HepG2 (cell line): ENCODE measurements around the gene IFT172. TPM values are rescaled to one million over a fixed set of nuclear protein-coding genes. Genes with fewer than 3 reads are reported as not detected.

Source experiments
- CBX5 ChIP-seq: sonication (generic); formaldehyde crosslinking; IDR thresholded peaks from 2 replicates; pipeline ENCODE4 v1.4.0; 2020; ENCODE audit warnings: missing genetic modification reagents, borderline replicate concordance
- FOSL2 ChIP-seq: sonication (generic); formaldehyde crosslinking; IDR thresholded peaks from 2 replicates; pipeline ENCODE4 v1.4.0; 2020; ENCODE audit warnings: missing genetic modification reagents
- FOXA3 ChIP-seq: IDR thresholded peaks from 2 replicates; pipeline ENCODE4 v1.6.1; 2016; ENCODE audit warnings: missing genetic modification reagents, missing compliant biosample characterization
- HOXA3 ChIP-seq: sonication (generic); formaldehyde crosslinking; IDR thresholded peaks from 2 replicates; pipeline ENCODE4 v1.5.0; 2020; ENCODE audit warnings: missing genetic modification reagents
- IRF2 ChIP-seq: IDR thresholded peaks from 2 replicates; pipeline ENCODE4 v1.6.1; 2018; ENCODE audit warnings: missing genetic modification reagents, missing compliant biosample characterization
- KDM3A ChIP-seq: IDR thresholded peaks from 2 replicates; pipeline ENCODE4 v1.6.1; 2018; ENCODE audit warnings: low read depth, missing compliant biosample characterization
- LBX2 ChIP-seq: sonication (generic); formaldehyde crosslinking; IDR thresholded peaks from 2 replicates; pipeline ENCODE4 v1.5.0; 2020; ENCODE audit warnings: missing genetic modification reagents, mild to moderate bottlenecking, borderline replicate concordance
- LRRFIP1 ChIP-seq: sonication (generic); formaldehyde crosslinking; conservative IDR thresholded peaks from 2 replicates; pipeline ENCODE4 v1.4.0; 2020; ENCODE audit warnings: missing genetic modification reagents
- MAZ ChIP-seq, 2 experiments: sonication (generic) in 1 of 2; formaldehyde crosslinking in 1 of 2; IDR thresholded peaks; 2 replicates each; pipeline versions ENCODE4 v1.5.0 to v1.6.1; 2012 to 2020; ENCODE audit warnings: low read depth in 2 of 2, mild to moderate bottlenecking in 2 of 2, borderline replicate concordance in 1 of 2, improper control_type of control experiment in 1 of 2, low read length in 1 of 2, missing genetic modification reagents in 1 of 2, moderate library complexity in 1 of 2
- MXD3 ChIP-seq: IDR thresholded peaks from 2 replicates; pipeline ENCODE4 v1.6.1; 2016; ENCODE audit warnings: mild to moderate bottlenecking, missing biosample characterization, missing genetic modification reagents
- PITX1 ChIP-seq: sonication (generic); formaldehyde crosslinking; IDR thresholded peaks from 2 replicates; pipeline ENCODE4 v1.5.1; 2020; ENCODE audit warnings: mild to moderate bottlenecking, missing genetic modification reagents
- REL ChIP-seq: sonication (generic); formaldehyde crosslinking; conservative IDR thresholded peaks from 2 replicates; pipeline ENCODE4 v1.8.0; 2022; ENCODE audit warnings: mild to moderate bottlenecking, missing genetic modification reagents, moderate library complexity
- SIN3A ChIP-seq: IDR thresholded peaks from 2 replicates; pipeline ENCODE4 v1.6.1; 2011; ENCODE audit warnings: low read depth, mild to moderate bottlenecking, control low read depth, low read length, borderline replicate concordance
- TGIF2 ChIP-seq: IDR thresholded peaks from 2 replicates; pipeline ENCODE4 v1.6.1; 2016; ENCODE audit warnings: control low read depth, missing compliant biosample characterization
- U2AF2 ChIP-seq: fragments of 200-400 bp; formaldehyde crosslinking; IDR thresholded peaks from 2 replicates; pipeline ENCODE4 v1.6.1; 2017; ENCODE audit warnings: low read depth, mild to moderate bottlenecking, low read length
- ZNF329 ChIP-seq: sonication (generic); formaldehyde crosslinking; IDR thresholded peaks from 2 replicates; pipeline ENCODE4 v1.9.0; 2021; ENCODE audit warnings: low read depth, mild to moderate bottlenecking, missing genetic modification reagents
- ZNF724P ChIP-seq: sonication (generic); formaldehyde crosslinking; IDR thresholded peaks from 2 replicates; pipeline ENCODE4 v1.8.0; 2022; ENCODE audit warnings: missing genetic modification reagents, borderline replicate concordance
- ZNF737 ChIP-seq: sonication (generic); formaldehyde crosslinking; IDR thresholded peaks from 2 replicates; pipeline ENCODE4 v1.5.0; 2020; ENCODE audit warnings: missing genetic modification reagents, mild to moderate bottlenecking, borderline replicate concordance
- ZNF784 ChIP-seq: sonication (generic); formaldehyde crosslinking; IDR thresholded peaks from 2 replicates; pipeline ENCODE4 v1.5.1; 2020; ENCODE audit warnings: missing genetic modification reagents, mild to moderate bottlenecking, borderline replicate concordance
- ZNF883 ChIP-seq: sonication (generic); formaldehyde crosslinking; IDR thresholded peaks from 2 replicates; pipeline ENCODE4 v1.5.1; 2020; ENCODE audit warnings: mild to moderate bottlenecking, missing genetic modification reagents; ENCODE audit errors: not compliant biosample characterization
- ZUFSP ChIP-seq: sonication (generic); formaldehyde crosslinking; IDR thresholded peaks from 2 replicates; pipeline ENCODE4 v1.9.0; 2021; ENCODE audit warnings: missing genetic modification reagents, mild to moderate bottlenecking, borderline replicate concordance
- polyA plus RNA-seq, 8 experiments: library from polyadenylated mRNA; depleted of rRNA in 3 of 8; stranded (reverse) in 7 of 8; unstranded in 1 of 8; fragments of >200 nt; fragmentation: Illumina TruSeq in 4 of 8; extraction: Trizol in 4 of 8; gene quantifications; 2 replicates each; pipeline versions ENCODE4 v1.2.1 to v1.2.3, GENCODE V29; 2011 to 2016; ENCODE audit warnings: low read depth in 4 of 8, missing spikeins in 1 of 8, mixed read lengths in 1 of 8; ENCODE audit not compliant: insufficient read depth in 1 of 8
- total RNA-seq, 5 experiments: library from RNA; depleted of rRNA; stranded (reverse); fragments of >200 nt; fragmentation: Illumina TruSeq; extraction: Trizol; gene quantifications; 2 replicates each; pipeline ENCODE4 v1.2.3, GENCODE V29; 2016; ENCODE audit warnings: low read depth in 1 of 5

The IFT172 gene
- total and polyA plus RNA-seq, 2 of the 13 experiments (the other 11 are each of a cell fraction or from before 2014, with no cell fraction given): 21.6 to 35.7 TPM

GRCh38 chr2:27518113-27518781 is 28.7 kb upstream of the IFT172 start (continued):
- no peak for TF ChIP-seq LRRFIP1 (CRISPR knock-in tag)
- TF ChIP-seq MAZ (IDR thresholded peaks at IDR 0.05; ENCODE audit: borderline replicate concordance, low read depth, low read length): no peak
- peak; percentile 60; the same call in 1 of the 2 replicates for TF ChIP-seq MAZ (CRISPR knock-in tag; IDR thresholded peaks at IDR 0.05; ENCODE audit: low read depth)
- no peak for TF ChIP-seq ZNF329 (CRISPR knock-in tag)
- TF ChIP-seq ZUFSP (CRISPR knock-in tag): no peak
- TF ChIP-seq HOXA3 (CRISPR knock-in tag): peak; percentile 7; the same call in 1 of the 2 replicates
- TF ChIP-seq MXD3 (CRISPR knock-in tag): no peak
- TF ChIP-seq REL: no peak
- no peak for TF ChIP-seq LBX2 (CRISPR knock-in tag)
- no peak for TF ChIP-seq CBX5
- peak; percentile 96 for TF ChIP-seq PITX1 (CRISPR knock-in tag)
- TF ChIP-seq ZNF883 (CRISPR knock-in tag): no peak
- TF ChIP-seq TGIF2 (CRISPR knock-in tag): peak; percentile 46; the same call in 1 of the 2 replicates
- no peak for TF ChIP-seq ZNF737 (CRISPR knock-in tag)
- TF ChIP-seq ZNF784 (CRISPR knock-in tag): no peak
- no peak for TF ChIP-seq U2AF2
- peak; percentile 35 for TF ChIP-seq FOXA3 (CRISPR knock-in tag)
- no peak for TF ChIP-seq ZNF724P (CRISPR knock-in tag)
- TF ChIP-seq KDM3A (CRISPR knock-in tag): no peak
- no peak for TF ChIP-seq SIN3A
- TF ChIP-seq FOSL2 (CRISPR knock-in tag): 0 out of 2 replicates have a peak, but pooled peaks have one; percentile 27
- no peak for TF ChIP-seq IRF2 (CRISPR knock-in tag)
